ENCODE measurements around the gene CERK. TPM values are rescaled to one million over a fixed set of nuclear protein-coding genes. Genes with fewer than 3 reads are reported as not detected.

CERK gene
- total and polyA plus RNA-seq, 9 of the 15 experiments (the other 6 are each of a cell fraction or from before 2014, with no cell fraction given) = 1.1 to 14.9 (median 8.7) TPM

DNA sequence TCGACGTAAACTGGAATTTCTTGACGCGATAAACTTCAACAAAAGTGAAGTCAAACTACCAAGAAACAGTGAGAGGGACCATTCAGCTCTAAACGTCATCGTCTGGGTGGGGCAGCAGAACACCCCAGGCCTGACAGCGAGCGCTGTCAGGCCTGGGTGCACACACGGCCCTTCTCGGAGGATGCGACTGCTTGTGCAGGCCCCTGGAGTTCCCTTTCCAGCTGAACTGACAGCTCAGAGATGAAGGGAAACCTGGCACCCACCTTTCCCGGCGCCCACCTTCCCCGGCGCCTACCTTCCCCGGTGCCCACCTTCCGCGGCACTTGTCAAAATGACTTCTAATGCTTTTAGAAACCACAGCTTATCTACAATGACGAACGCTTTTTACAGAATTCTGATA is 47.9 kb downstream of the CERK start:
- Histone ChIP-seq H2AFZ (ENCODE audit: low read depth, low read length) (no peak overlapping the region), H3K36me3 (ENCODE audit: control insufficient read depth, insufficient read depth, low read length) (peaks cover 18% of the 10 kb centered on the region; the same call in 1 of the 3 replicates), H4K20me1 (replicated peaks; ENCODE audit: control insufficient read depth, insufficient read depth, low read length) (no peaks in the 10 kb centered on the region), H3K27ac (ENCODE audit: extremely low read depth, low read depth, low read length) (no peak overlapping the region), H3K9ac (ENCODE audit: insufficient read depth in 1 of 2, low read depth in 2 of 2, low read length in 2 of 2) (no peak overlapping the region), H3K4me3 (no peak overlapping the region), H3K4me2 (ENCODE audit: insufficient read depth, low read length) (no peak overlapping the region), H3K79me2 (ENCODE audit: control insufficient read depth, insufficient read depth, low read length) (no peaks in the 10 kb centered on the region), H3K9me1 (ENCODE audit: control insufficient read depth, insufficient read depth, low read length) (no peaks in the 10 kb centered on the region), H3K9me3 (replicated peaks; ENCODE audit: control insufficient read depth, insufficient read depth, low read depth, low read length) (no peaks in the 10 kb centered on the region), H3K27me3 (ENCODE audit: control insufficient read depth in 2 of 2, insufficient read depth in 2 of 2, low read length in 2 of 2) (no peaks in the 10 kb centered on the region), H3K4me1 (replicated peaks in 1 of 2; ENCODE audit: control insufficient read depth in 2 of 2, insufficient read depth in 2 of 2, low read length in 2 of 2) (peaks cover 0 to 7% of the 10 kb centered on the region in 2 experiments; a peak in 1 of 5 replicates)
- in situ Hi-C loops (cut with MboI) (no loop called here), intact Hi-C loops (cut with micrococcal nuclease) (no loop called here)
- TF ChIP-seq POLR2A (conservative IDR thresholded peaks at IDR 0.05) = no peak
- no peak for FAIRE-seq
- CTCF ChIA-PET (ENCODE audit: low intra/inter-chr PET ratio) = no interaction called here
- ATAC-seq = no peak
- BruUV-seq (replicated peaks) = no TSS peak
- POLR2A ChIA-PET = no interaction called here
- DNase-seq (ENCODE audit: extremely low read depth in 1 of 4, low spot score in 3 of 4) = no peak
- 87% methylated on average over 15 of the region's 20 CpGs for WGBS (ENCODE audit: insufficient coverage, low coverage, missing lambda C conversion rate)

DNA sequence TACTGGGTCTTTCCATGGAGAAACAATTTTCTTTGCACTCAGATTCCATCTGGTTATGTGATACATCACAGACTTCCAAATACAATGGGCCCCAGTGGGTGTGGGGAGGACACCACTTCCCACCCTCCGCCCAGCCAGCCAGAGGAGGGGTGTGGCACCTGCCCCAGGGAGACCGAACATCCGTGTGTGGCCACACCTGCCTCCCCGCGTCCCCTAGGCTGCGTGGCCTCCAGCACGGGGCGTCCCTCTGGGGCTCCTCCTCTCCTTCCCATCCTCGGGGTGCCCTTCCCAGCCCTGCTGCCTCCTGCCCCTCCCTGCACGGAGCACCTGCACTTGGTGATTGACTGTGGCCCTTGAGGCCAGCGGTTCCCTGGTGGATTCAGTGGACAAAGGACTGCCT is 49.1 kb downstream of the CERK start:
- no peak for DNase-seq (ENCODE audit: extremely low read depth in 1 of 4, low spot score in 3 of 4)
- no peak overlapping the region for H3K4me2 ChIP-seq (ENCODE audit: insufficient read depth, low read length)
- peaks cover 0 to 7% of the 10 kb centered on the region in 2 experiments; a peak in 2 of 5 replicates for H3K4me1 ChIP-seq (replicated peaks in 1 of 2; ENCODE audit: control insufficient read depth in 2 of 2, insufficient read depth in 2 of 2, low read length in 2 of 2)
- H3K36me3 ChIP-seq (ENCODE audit: control insufficient read depth, insufficient read depth, low read length) = peaks cover 15% of the 10 kb centered on the region; the same call in 1 of the 3 replicates
- FAIRE-seq = no peak
- no peaks in the 10 kb centered on the region for H3K9me1 ChIP-seq (ENCODE audit: control insufficient read depth, insufficient read depth, low read length)
- ChIA-PET POLR2A (interaction anchor here (0.9 to 1.3 kb wide), 2 partner anchors 25 to 70 kb away, joined by 3 to 4 read pairs; no protein-coding TSS in a partner anchor), CTCF (ENCODE audit: low intra/inter-chr PET ratio) (interaction anchor here (0.6 kb wide), 1 partner anchor 111 kb away, joined by 3 read pairs; no protein-coding TSS in a partner anchor)
- no peaks in the 10 kb centered on the region for H3K9me3 ChIP-seq (replicated peaks; ENCODE audit: control insufficient read depth, insufficient read depth, low read depth, low read length)
- no peaks in the 10 kb centered on the region for H4K20me1 ChIP-seq (replicated peaks; ENCODE audit: control insufficient read depth, insufficient read depth, low read length)
- no peaks in the 10 kb centered on the region for H3K79me2 ChIP-seq (ENCODE audit: control insufficient read depth, insufficient read depth, low read length)
- H2AFZ ChIP-seq (ENCODE audit: low read depth, low read length) = no peak overlapping the region
- in situ Hi-C loops (cut with MboI) = no loop called here
- no peak overlapping the region for H3K9ac ChIP-seq (ENCODE audit: insufficient read depth in 1 of 2, low read depth in 2 of 2, low read length in 2 of 2)
- H3K27me3 ChIP-seq (ENCODE audit: control insufficient read depth in 2 of 2, insufficient read depth in 2 of 2, low read length in 2 of 2) = no peaks in the 10 kb centered on the region
- no peak overlapping the region for H3K27ac ChIP-seq (ENCODE audit: extremely low read depth, low read depth, low read length)
- BruUV-seq (replicated peaks) = no TSS peak
- intact Hi-C loops (cut with micrococcal nuclease) = loop anchor here (10.0 kb wide), 1 partner anchor 124 kb away; no protein-coding TSS in a partner anchor
- ATAC-seq = no peak
- no peak overlapping the region for H3K4me3 ChIP-seq
- 49% methylated on average over 2 of the region's 11 CpGs for WGBS (ENCODE audit: insufficient coverage, low coverage, missing lambda C conversion rate)
- TF ChIP-seq, protein P1, sequence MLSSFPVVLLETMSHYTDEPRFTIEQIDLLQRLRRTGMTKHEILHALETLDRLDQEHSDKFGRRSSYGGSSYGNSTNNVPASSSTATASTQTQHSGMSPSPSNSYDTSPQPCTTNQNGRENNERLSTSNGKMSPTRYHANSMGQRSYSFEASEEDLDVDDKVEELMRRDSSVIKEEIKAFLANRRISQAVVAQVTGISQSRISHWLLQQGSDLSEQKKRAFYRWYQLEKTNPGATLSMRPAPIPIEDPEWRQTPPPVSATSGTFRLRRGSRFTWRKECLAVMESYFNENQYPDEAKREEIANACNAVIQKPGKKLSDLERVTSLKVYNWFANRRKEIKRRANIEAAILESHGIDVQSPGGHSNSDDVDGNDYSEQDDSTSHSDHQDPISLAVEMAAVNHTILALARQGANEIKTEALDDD (IDR thresholded peaks at IDR 0.05) = no peak
- TF ChIP-seq SMARCC2 (IDR thresholded peaks at IDR 0.05; ENCODE audit: low read depth) (no peak), CEBPB (tag; IDR thresholded peaks at IDR 0.05) (no peak), FUS (optimal IDR thresholded peaks at IDR 0.05; ENCODE audit: low read depth, low read length) (no peak), ARID1B (IDR thresholded peaks at IDR 0.05) (no peak), RHOXF2B (CRISPR knock-in tag; conservative IDR thresholded peaks at IDR 0.05) (no peak), SMC3 (conservative IDR thresholded peaks at IDR 0.05; ENCODE audit: insufficient read depth, low read depth, low read length) (no peak), BRD9 (IDR thresholded peaks at IDR 0.05; ENCODE audit: low read depth, partially characterized antibody) (no peak), MYNN (IDR thresholded peaks at IDR 0.05) (no peak), MYNN (CRISPR knock-in tag; IDR thresholded peaks at IDR 0.05) (no peak)
- TF ChIP-seq, protein P2, sequence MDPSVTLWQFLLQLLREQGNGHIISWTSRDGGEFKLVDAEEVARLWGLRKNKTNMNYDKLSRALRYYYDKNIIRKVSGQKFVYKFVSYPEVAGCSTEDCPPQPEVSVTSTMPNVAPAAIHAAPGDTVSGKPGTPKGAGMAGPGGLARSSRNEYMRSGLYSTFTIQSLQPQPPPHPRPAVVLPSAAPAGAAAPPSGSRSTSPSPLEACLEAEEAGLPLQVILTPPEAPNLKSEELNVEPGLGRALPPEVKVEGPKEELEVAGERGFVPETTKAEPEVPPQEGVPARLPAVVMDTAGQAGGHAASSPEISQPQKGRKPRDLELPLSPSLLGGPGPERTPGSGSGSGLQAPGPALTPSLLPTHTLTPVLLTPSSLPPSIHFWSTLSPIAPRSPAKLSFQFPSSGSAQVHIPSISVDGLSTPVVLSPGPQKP (CRISPR knock-in tag; IDR thresholded peaks at IDR 0.05) = no peak
- TF ChIP-seq, protein P3, sequence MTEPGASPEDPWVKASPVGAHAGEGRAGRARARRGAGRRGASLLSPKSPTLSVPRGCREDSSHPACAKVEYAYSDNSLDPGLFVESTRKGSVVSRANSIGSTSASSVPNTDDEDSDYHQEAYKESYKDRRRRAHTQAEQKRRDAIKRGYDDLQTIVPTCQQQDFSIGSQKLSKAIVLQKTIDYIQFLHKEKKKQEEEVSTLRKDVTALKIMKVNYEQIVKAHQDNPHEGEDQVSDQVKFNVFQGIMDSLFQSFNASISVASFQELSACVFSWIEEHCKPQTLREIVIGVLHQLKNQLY (CRISPR knock-in tag; conservative IDR thresholded peaks at IDR 0.05) = no peak
- TF ChIP-seq, protein P4, sequence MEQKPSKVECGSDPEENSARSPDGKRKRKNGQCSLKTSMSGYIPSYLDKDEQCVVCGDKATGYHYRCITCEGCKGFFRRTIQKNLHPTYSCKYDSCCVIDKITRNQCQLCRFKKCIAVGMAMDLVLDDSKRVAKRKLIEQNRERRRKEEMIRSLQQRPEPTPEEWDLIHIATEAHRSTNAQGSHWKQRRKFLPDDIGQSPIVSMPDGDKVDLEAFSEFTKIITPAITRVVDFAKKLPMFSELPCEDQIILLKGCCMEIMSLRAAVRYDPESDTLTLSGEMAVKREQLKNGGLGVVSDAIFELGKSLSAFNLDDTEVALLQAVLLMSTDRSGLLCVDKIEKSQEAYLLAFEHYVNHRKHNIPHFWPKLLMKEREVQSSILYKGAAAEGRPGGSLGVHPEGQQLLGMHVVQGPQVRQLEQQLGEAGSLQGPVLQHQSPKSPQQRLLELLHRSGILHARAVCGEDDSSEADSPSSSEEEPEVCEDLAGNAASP (IDR thresholded peaks at IDR 0.05) = no peak
